GM21737 (cell line): ENCODE results near the gene IFI27.

Source experiments
- ATAC-seq: cut with Tn5 transposase; IDR thresholded peaks from one replicate; pipeline ENCODE4 v1.9.1; 2021; ENCODE audit warnings: mild to moderate bottlenecking, moderate library complexity; ENCODE audit not compliant: unreplicated experiment

The IFI27 gene

GRCh38 chr14:94124582-94125377 lies 14.2 kb downstream of the IFI27 start:
- ATAC-seq = no peak

GRCh38 chr14:94125659-94126418 lies 15.3 kb downstream of the IFI27 start:
- ATAC-seq = no peak

- ATAC-seq = no peak
Observed at GRCh38 chr14:94126419-94126677, 15.8 kb downstream of the IFI27 start.

GRCh38 chr14:94126800-94127199 lies 16.3 kb downstream of the IFI27 start:
- ATAC-seq = no peak

GRCh38 chr14:94127330-94127729 lies 16.8 kb downstream of the IFI27 start:
- ATAC-seq = no peak

GRCh38 chr14:94128216-94128839 lies 17.8 kb downstream of the IFI27 start:
- ATAC-seq = no peak

- ATAC-seq = peak; percentile 94
Observed at GRCh38 chr14:94129111-94129757, 18.7 kb downstream of the IFI27 start, which contains the start of gene IFI27L2. IFI27L2 (minus strand) TSS chr14:94129604; CDS start chr14:94129564, 40 bp downstream.

- ATAC-seq = no peak
Observed at GRCh38 chr14:94129758-94130414, 19.4 kb downstream of the IFI27 start.

- no peak for ATAC-seq
Observed at GRCh38 chr14:94132285-94132887, 21.9 kb downstream of the IFI27 start.

- ATAC-seq = no peak
Observed at GRCh38 chr14:94135476-94135875, 24.9 kb downstream of the IFI27 start.

GRCh38 chr14:94136575-94137331 lies 26.2 kb downstream of the IFI27 start:
- peak; percentile 82 for ATAC-seq

GRCh38 chr14:94138251-94138650 lies 27.7 kb downstream of the IFI27 start:
- ATAC-seq = no peak

- ATAC-seq = no peak
Observed at GRCh38 chr14:94139006-94139405, 28.5 kb downstream of the IFI27 start.

- ATAC-seq = no peak
Observed at GRCh38 chr14:94139421-94139820, 28.9 kb downstream of the IFI27 start.

GRCh38 chr14:94142247-94142646 lies 31.7 kb downstream of the IFI27 start:
- ATAC-seq = no peak

GRCh38 chr14:94142836-94143235 lies 32.3 kb downstream of the IFI27 start:
- ATAC-seq = no peak

- ATAC-seq = no peak
Observed at GRCh38 chr14:94143239-94143638, 32.7 kb downstream of the IFI27 start.

GRCh38 chr14:94143711-94144110 lies 33.2 kb downstream of the IFI27 start:
- no peak for ATAC-seq

- no peak for ATAC-seq
Observed at GRCh38 chr14:94144765-94145164, 34.2 kb downstream of the IFI27 start.
